Prostate gland (tissue), 2 donors: ENCODE data around the gene ASB13.

Source experiments
- POLR2AphosphoS5 ChIP-seq: sonication (generic); formaldehyde crosslinking; IDR thresholded peaks from one replicate; pipeline ENCODE4 v1.6.1; 2017; ENCODE audit warnings: antibody characterized with exemption
- TF ChIP-seq, protein P1 (sequence below), 4 experiments: fragments of 200-600 bp in 2 of 4; fragments of 450-650 bp in 2 of 4; sonication (generic) in 2 of 4; IDR thresholded peaks; 1 replicate in 3 of 4; 2 replicates in 1 of 4; pipeline ENCODE4 v1.5.1; 2016 to 2019; ENCODE audit warnings: antibody characterized with exemption in 4 of 4, mild to moderate bottlenecking in 2 of 4, moderate library complexity in 2 of 4

DNA sequence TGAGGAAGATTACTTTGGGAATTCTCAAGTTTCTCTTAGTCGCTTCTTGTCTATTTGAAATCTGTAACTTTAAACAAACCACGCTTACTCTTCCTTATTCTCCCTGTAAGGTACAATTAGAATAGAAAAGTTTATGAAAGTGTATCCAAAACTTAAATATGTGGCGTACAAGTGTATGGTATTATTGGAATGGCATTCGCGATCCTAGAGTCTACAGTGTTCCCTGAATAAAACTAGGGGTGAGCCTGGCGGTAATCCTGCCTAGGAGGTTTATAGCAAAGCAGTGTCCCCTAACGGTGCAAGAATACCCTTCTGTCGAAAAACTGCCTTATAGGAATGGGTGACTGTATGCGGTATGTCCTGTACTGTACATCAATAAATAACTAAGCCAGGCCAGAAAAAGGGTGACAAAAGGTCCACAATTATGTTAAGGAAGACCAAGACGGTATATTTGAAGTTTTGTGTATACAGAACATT, 19.4 kb upstream of the ASB13 start:
- no peak for TF ChIP-seq POLR2AphosphoS5
- TF ChIP-seq, protein P1, sequence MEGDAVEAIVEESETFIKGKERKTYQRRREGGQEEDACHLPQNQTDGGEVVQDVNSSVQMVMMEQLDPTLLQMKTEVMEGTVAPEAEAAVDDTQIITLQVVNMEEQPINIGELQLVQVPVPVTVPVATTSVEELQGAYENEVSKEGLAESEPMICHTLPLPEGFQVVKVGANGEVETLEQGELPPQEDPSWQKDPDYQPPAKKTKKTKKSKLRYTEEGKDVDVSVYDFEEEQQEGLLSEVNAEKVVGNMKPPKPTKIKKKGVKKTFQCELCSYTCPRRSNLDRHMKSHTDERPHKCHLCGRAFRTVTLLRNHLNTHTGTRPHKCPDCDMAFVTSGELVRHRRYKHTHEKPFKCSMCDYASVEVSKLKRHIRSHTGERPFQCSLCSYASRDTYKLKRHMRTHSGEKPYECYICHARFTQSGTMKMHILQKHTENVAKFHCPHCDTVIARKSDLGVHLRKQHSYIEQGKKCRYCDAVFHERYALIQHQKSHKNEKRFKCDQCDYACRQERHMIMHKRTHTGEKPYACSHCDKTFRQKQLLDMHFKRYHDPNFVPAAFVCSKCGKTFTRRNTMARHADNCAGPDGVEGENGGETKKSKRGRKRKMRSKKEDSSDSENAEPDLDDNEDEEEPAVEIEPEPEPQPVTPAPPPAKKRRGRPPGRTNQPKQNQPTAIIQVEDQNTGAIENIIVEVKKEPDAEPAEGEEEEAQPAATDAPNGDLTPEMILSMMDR (IDR thresholded peaks at IDR 0.05), result no peak
